Osteoblast (primary cell): Measurements from ENCODE around the gene GBX1. TPM values are rescaled to one million over a fixed set of nuclear protein-coding genes. Genes with fewer than 3 reads are reported as not detected.

Source experiments
- DNase-seq: peaks from one replicate; pipeline ENCODE4 v3.0.0; 2011; ENCODE audit warnings: low spot score, mixed read lengths; ENCODE audit not compliant: insufficient read length; ENCODE audit errors: missing footprints
- H2AFZ ChIP-seq: 2 replicates; pipeline ENCODE4 v1.6.0; 2011; ENCODE audit warnings: mild to moderate bottlenecking, low read length
- H3K27ac ChIP-seq: 2 replicates; pipeline ENCODE4 v1.5.1; 2011; ENCODE audit warnings: mild to moderate bottlenecking, low read depth, low read length, moderate library complexity
- H3K27me3 ChIP-seq: 2 replicates; pipeline ENCODE4 v1.6.0; 2012; ENCODE audit warnings: mild to moderate bottlenecking, control low read depth, inconsistent platforms, low read length, moderate library complexity; ENCODE audit not compliant: insufficient read depth
- H3K36me3 ChIP-seq: 2 replicates; pipeline ENCODE4 v1.5.1; 2011; ENCODE audit warnings: mild to moderate bottlenecking, low read length, control low read depth, moderate library complexity; ENCODE audit not compliant: insufficient read depth
- H3K4me1 ChIP-seq: 2 replicates; pipeline ENCODE4 v1.5.1; 2011; ENCODE audit warnings: mild to moderate bottlenecking, low read length, control low read depth, moderate library complexity; ENCODE audit not compliant: insufficient read depth
- H3K4me2 ChIP-seq: 2 replicates; pipeline ENCODE4 v1.6.0; 2011; ENCODE audit warnings: mild to moderate bottlenecking, low read length; ENCODE audit not compliant: insufficient read depth
- H3K4me3 ChIP-seq: fragments of 200-600 bp; sonication (generic); 3 replicates; pipeline ENCODE4 v1.5.1; 2012; ENCODE audit warnings: mild to moderate bottlenecking, low read length, inconsistent platforms; ENCODE audit not compliant: insufficient read depth
- H3K79me2 ChIP-seq: 2 replicates; pipeline ENCODE4 v1.6.0; 2012; ENCODE audit warnings: mild to moderate bottlenecking, low read length, control low read depth, inconsistent platforms; ENCODE audit not compliant: insufficient read depth
- H3K9me3 ChIP-seq: 2 replicates; pipeline ENCODE4 v1.5.1; 2011; ENCODE audit warnings: low read depth, low read length, control low read depth
- H4K20me1 ChIP-seq: 2 replicates; pipeline ENCODE4 v1.6.0; 2012; ENCODE audit warnings: mild to moderate bottlenecking, low read length, control low read depth; ENCODE audit not compliant: insufficient read depth
- total RNA-seq: library from RNA; depleted of rRNA; stranded (reverse); fragments of >200 nt; gene quantifications from 2 replicates; pipeline ENCODE4 v1.2.3, GENCODE V29; 2012
- TF ChIP-seq, protein P1 (sequence below): IDR thresholded peaks from 2 replicates; pipeline ENCODE4 v1.5.1; 2011; ENCODE audit warnings: mild to moderate bottlenecking, low read depth, low read length, moderate library complexity; ENCODE audit errors: extremely low read depth

GBX1 gene
- total RNA-seq, 1 donor: not detected

DNA sequence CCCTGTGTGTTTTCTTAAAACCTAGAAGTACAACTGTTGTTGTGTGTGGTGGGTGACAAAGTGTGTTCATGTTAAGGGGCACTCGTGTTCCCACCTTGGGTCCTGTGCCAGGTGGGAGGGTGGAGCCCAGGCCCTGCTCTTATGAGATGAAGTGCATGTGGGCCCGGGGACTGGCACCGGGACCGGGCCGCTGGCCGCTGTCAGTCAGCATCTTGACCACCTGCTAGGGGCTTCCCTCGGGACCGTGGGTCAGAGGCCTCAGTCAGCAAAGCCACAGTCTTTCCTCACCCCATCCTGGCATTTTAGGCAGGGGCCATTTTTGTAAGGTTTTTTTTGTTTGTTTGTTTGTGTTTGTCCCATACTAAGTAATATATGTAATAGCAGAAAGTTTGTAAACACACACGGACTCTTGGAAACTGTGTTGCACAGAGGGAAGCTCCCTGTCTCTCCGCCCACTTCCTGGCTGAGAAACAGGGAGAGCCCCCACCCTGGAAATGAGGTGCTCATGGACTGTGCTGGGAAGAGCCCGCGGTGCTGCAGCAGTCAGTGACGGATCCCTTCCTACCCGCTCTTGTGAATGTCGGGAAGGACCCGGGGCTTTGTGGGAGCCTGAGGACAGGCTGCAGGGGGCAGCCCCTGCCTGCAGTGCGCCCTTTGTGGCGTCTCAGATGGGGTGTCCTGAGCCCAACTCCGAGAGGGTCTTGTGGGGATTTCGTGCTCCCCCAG lies 67.8 kb downstream of the GBX1 start:
- Histone ChIP-seq H3K4me2 (no peak overlapping the region), H4K20me1 (peaks cover 69% of the 10 kb centered on the region), H2AFZ (no peak overlapping the region), H3K27me3 (no peaks in the 10 kb centered on the region), H3K79me2 (peaks cover 86% of the 10 kb centered on the region), H3K4me1 (peaks cover 1% of the 10 kb centered on the region), H3K27ac (no peak overlapping the region), H3K36me3 (peaks cover 5% of the 10 kb centered on the region), H3K9me3 (no peaks in the 10 kb centered on the region), H3K4me3 (no peak overlapping the region)
- TF ChIP-seq, protein P1, sequence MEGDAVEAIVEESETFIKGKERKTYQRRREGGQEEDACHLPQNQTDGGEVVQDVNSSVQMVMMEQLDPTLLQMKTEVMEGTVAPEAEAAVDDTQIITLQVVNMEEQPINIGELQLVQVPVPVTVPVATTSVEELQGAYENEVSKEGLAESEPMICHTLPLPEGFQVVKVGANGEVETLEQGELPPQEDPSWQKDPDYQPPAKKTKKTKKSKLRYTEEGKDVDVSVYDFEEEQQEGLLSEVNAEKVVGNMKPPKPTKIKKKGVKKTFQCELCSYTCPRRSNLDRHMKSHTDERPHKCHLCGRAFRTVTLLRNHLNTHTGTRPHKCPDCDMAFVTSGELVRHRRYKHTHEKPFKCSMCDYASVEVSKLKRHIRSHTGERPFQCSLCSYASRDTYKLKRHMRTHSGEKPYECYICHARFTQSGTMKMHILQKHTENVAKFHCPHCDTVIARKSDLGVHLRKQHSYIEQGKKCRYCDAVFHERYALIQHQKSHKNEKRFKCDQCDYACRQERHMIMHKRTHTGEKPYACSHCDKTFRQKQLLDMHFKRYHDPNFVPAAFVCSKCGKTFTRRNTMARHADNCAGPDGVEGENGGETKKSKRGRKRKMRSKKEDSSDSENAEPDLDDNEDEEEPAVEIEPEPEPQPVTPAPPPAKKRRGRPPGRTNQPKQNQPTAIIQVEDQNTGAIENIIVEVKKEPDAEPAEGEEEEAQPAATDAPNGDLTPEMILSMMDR: no peak
- DNase-seq: peak; percentile 62

Other genes starting within 250 kb of the GBX1 start
- gene KCNH2, start 189.4 kb downstream of the GBX1 start, total RNA-seq: not detected in 2 replicates
- not detected in 2 replicates for gene NOS3, start 176.7 kb downstream of the GBX1 start, total RNA-seq
- gene ATG9B, start 143.2 kb downstream of the GBX1 start, total RNA-seq: not detected in 2 replicates
- gene ABCB8, start 139.2 kb downstream of the GBX1 start, total RNA-seq: 32.6 and 35.1 TPM in 2 replicates
- gene ASIC3, start 119.2 kb downstream of the GBX1 start, total RNA-seq: under 0.01 and 0.29 TPM in 2 replicates
- 15.9 and 17.0 TPM in 2 replicates for gene CDK5, start 109.8 kb downstream of the GBX1 start, total RNA-seq
- gene SLC4A2, start 108.1 kb downstream of the GBX1 start, total RNA-seq: 52.2 and 61.5 TPM in 2 replicates
- gene FASTK, start 86.9 kb downstream of the GBX1 start, total RNA-seq: 87.6 and 95.2 TPM in 2 replicates
- gene TMUB1, start 84.2 kb downstream of the GBX1 start, total RNA-seq: 17.4 and 18.1 TPM in 2 replicates
- 39.8 and 45.7 TPM in 2 replicates for gene AGAP3, start 81.2 kb downstream of the GBX1 start, total RNA-seq
- not detected in 2 replicates for gene ASB10, start 19.6 kb upstream of the GBX1 start, total RNA-seq
- gene H2BK1, start 42.8 kb upstream of the GBX1 start, total RNA-seq: not detected in 2 replicates
- gene ABCF2, start 59.5 kb upstream of the GBX1 start, total RNA-seq: 55.1 and 65.9 TPM in 2 replicates
- 77.5 and 83.2 TPM in 2 replicates for gene CHPF2, start 64.8 kb upstream of the GBX1 start, total RNA-seq
- 37.4 and 40.2 TPM in 2 replicates for gene SMARCD3, start 81.0 kb upstream of the GBX1 start, total RNA-seq
- 48.9 and 50.7 TPM in 2 replicates for gene NUB1, start 174.1 kb upstream of the GBX1 start, total RNA-seq
- gene WDR86, start 242.3 kb upstream of the GBX1 start, total RNA-seq: 8.5 and 15.6 TPM in 2 replicates